22Rv1 (cell line): ENCODE measurements around the gene HES5.
"Not testable (repeated sequence)": the region's sequence is repeated elsewhere in the genome, so short reads cannot be mapped to it uniquely, and the experiment has no call there.

ENCODE experiments used
- CTCF ChIP-seq: fragments of 450-650 bp; IDR thresholded peaks from 2 replicates; pipeline ENCODE4 v1.5.1; 2017; ENCODE audit warnings: mild to moderate bottlenecking
- ZFX ChIP-seq: fragments of 450-650 bp; IDR thresholded peaks from 2 replicates; pipeline ENCODE4 v1.6.1; 2017; ENCODE audit warnings: antibody characterized with exemption, borderline replicate concordance

- not testable (repeated sequence) for TF ChIP-seq CTCF, ZFX
These were observed 19.4 kb upstream of the HES5 start for GRCh38 chr1:2549367-2550029.
